Putamen (tissue), 1 donor: ENCODE measurements around the gene RANBP17.
"Not testable (repeated sequence)": the region's sequence is repeated elsewhere in the genome, so short reads cannot be mapped to it uniquely, and the experiment has no call there.

Experiments
- DNase-seq: peaks from one replicate; pipeline ENCODE4 v3.0.0-alpha.2; 2016; ENCODE audit warnings: low spot score

RANBP17 gene

GRCh38 chr5:171155621-171156020 lies 293.8 kb downstream of the RANBP17 start:
- DNase-seq = no peak

- DNase-seq = no peak
Measured at GRCh38 chr5:171157276-171157675, 295.5 kb downstream of the RANBP17 start.

GRCh38 chr5:171157775-171158174 lies 296.0 kb downstream of the RANBP17 start:
- no peak for DNase-seq

GRCh38 chr5:171158581-171158980 lies 296.8 kb downstream of the RANBP17 start:
- DNase-seq = no peak

GRCh38 chr5:171162165-171162564 lies 300.3 kb downstream of the RANBP17 start:
- no peak for DNase-seq

- no peak for DNase-seq
Measured at GRCh38 chr5:171162596-171162995, 300.8 kb downstream of the RANBP17 start.

- no peak for DNase-seq
Measured at GRCh38 chr5:171166766-171167165, 304.9 kb downstream of the RANBP17 start.

- DNase-seq = no peak
Measured at GRCh38 chr5:171168171-171168570, 306.4 kb downstream of the RANBP17 start.

- not testable (repeated sequence) for DNase-seq
Measured at GRCh38 chr5:171174960-171175359, 313.1 kb downstream of the RANBP17 start.

GRCh38 chr5:171175746-171176145 lies 313.9 kb downstream of the RANBP17 start:
- no peak for DNase-seq

GRCh38 chr5:171178190-171178589 lies 316.4 kb downstream of the RANBP17 start:
- DNase-seq = not testable (repeated sequence)

GRCh38 chr5:171188016-171188415 lies 326.2 kb downstream of the RANBP17 start:
- DNase-seq = no peak

GRCh38 chr5:171189442-171189841 lies 327.6 kb downstream of the RANBP17 start:
- DNase-seq = no peak

GRCh38 chr5:171192111-171192510 lies 330.3 kb downstream of the RANBP17 start:
- DNase-seq = no peak

GRCh38 chr5:171201310-171201709 lies 339.5 kb downstream of the RANBP17 start:
- no peak for DNase-seq

- no peak for DNase-seq
Measured at GRCh38 chr5:171205375-171205774, 343.6 kb downstream of the RANBP17 start.

GRCh38 chr5:171207256-171207847 lies 345.5 kb downstream of the RANBP17 start:
- no peak for DNase-seq

GRCh38 chr5:171221916-171222315 lies 360.1 kb downstream of the RANBP17 start:
- no peak for DNase-seq

GRCh38 chr5:171223927-171224326 lies 362.1 kb downstream of the RANBP17 start:
- DNase-seq = no peak

GRCh38 chr5:171226096-171226754 lies 364.4 kb downstream of the RANBP17 start:
- DNase-seq = no peak

- DNase-seq = no peak
Measured at GRCh38 chr5:171226864-171227263, 365.0 kb downstream of the RANBP17 start.

GRCh38 chr5:171236651-171237050 lies 374.8 kb downstream of the RANBP17 start:
- DNase-seq = no peak

GRCh38 chr5:171242521-171242920 lies 380.7 kb downstream of the RANBP17 start:
- DNase-seq = no peak

- no peak for DNase-seq
Measured at GRCh38 chr5:171246231-171246630, 384.4 kb downstream of the RANBP17 start.
